OCI-LY3 (cell line): ENCODE results near the gene CARTPT.

Source experiments
- H2AFZ ChIP-seq: fragments of 200-600, 300-600 bp; shearing (Covaris generic); 2 replicates; pipeline ENCODE4 v1.6.0; 2014; ENCODE audit warnings: antibody characterized with exemption, low read depth, low read length
- H3K27ac ChIP-seq: fragments of 200-600, 300-600 bp; sonication (generic); 2 replicates; pipeline ENCODE4 v1.5.1; 2014; ENCODE audit warnings: mild to moderate bottlenecking, low read length, moderate library complexity, mixed read lengths
- H3K27me3 ChIP-seq: fragments of 200-600, 300-600 bp; sonication (generic); 2 replicates; pipeline ENCODE4 v1.6.1; 2014; ENCODE audit warnings: low read depth, low read length, mixed read lengths
- H3K36me3 ChIP-seq: fragments of 200-600, 300-600 bp; sonication (generic); replicated peaks from 2 replicates; pipeline ENCODE3; 2014; ENCODE audit warnings: low read depth, low read length, mixed read lengths
- H3K4me1 ChIP-seq: fragments of 300-600, 200-600 bp; sonication (generic); 2 replicates; pipeline ENCODE4 v1.6.1; 2014; ENCODE audit warnings: low read length, mixed read lengths
- H3K4me2 ChIP-seq: fragments of 200-600, 300-600 bp; sonication (generic); 2 replicates; pipeline ENCODE4 v1.6.1; 2014; ENCODE audit warnings: low read length, mixed read lengths
- H3K4me3 ChIP-seq: fragments of 300-600, 200-600 bp; sonication (generic); 2 replicates; pipeline ENCODE4 v1.5.1; 2014; ENCODE audit warnings: antibody characterized with exemption, mild to moderate bottlenecking, low read length, moderate library complexity
- H3K79me2 ChIP-seq: fragments of 300-600, 200-600 bp; shearing (Covaris generic); 2 replicates; pipeline ENCODE4 v1.6.1; 2014; ENCODE audit warnings: mild to moderate bottlenecking, low read length, mixed read lengths
- H3K9ac ChIP-seq: fragments of 300-600, 200-600 bp; shearing (Covaris generic); 2 replicates; pipeline ENCODE4 v1.6.0; 2014; ENCODE audit warnings: mild to moderate bottlenecking, low read length, moderate library complexity
- H3K9me3 ChIP-seq: fragments of 200-600, 300-600 bp; shearing (Covaris generic); 2 replicates; pipeline ENCODE4 v1.6.1; 2014; ENCODE audit warnings: low read length, mixed read lengths; ENCODE audit not compliant: insufficient read depth
- H4K20me1 ChIP-seq: fragments of 200-600, 300-600 bp; sonication (generic); 2 replicates; pipeline ENCODE4 v1.6.1; 2016; ENCODE audit warnings: low read length, mixed read lengths; ENCODE audit not compliant: insufficient read depth
- EZH2phosphoT487 ChIP-seq: fragments of 200-600 bp; shearing (Covaris generic); IDR thresholded peaks from 2 replicates; pipeline ENCODE4 v1.6.1; 2018; ENCODE audit warnings: antibody characterized with exemption, mixed run types, low read depth
- TF ChIP-seq, protein P1 (sequence below): fragments of 200-600, 300-600 bp; sonication (generic); IDR thresholded peaks from 2 replicates; pipeline ENCODE4 v1.5.1; 2014; ENCODE audit warnings: antibody characterized with exemption, low read length, low read depth

CARTPT gene

DNA sequence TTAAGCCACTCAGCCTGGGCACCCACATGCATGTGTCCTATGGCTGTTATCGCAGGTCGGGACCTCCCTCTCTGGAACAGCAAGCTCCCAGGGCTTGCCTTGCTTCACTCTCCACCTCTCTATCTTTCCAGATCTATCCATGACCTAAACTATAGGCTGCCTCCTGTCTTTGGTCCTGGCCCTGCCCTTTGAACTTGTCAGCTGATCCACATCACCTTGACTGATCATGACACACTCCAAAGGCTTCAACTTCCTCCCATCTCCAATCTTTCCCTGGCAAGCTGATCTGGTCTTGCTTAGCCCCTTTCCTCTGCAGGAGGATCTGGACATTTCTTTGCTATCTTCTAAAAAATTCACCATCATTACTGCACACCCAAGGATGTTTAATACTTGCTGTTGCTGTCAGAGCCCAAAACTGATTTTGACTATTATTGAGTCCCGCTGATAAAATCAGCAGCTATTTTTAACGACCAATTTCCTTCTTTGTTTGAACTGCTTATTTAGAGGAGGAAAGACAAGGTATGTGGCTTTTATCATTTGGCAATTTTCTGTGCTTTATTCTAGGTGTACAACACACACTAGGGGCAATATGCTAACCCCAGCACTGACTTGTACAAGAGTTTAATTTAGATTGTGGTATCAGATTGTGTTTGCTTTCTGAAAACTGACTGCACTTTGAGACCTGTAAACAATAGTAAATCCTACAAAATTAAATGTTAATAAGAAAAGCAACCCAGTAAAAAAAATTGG lies 33.5 kb downstream of the CARTPT start:
- H3K27me3 ChIP-seq: no peaks in the 10 kb centered on the region
- no peaks in the 10 kb centered on the region for H3K4me1 ChIP-seq
- H4K20me1 ChIP-seq: no peaks in the 10 kb centered on the region
- H3K9me3 ChIP-seq: no peaks in the 10 kb centered on the region
- H2AFZ ChIP-seq: no peak overlapping the region
- no peaks in the 10 kb centered on the region for H3K79me2 ChIP-seq
- no peak overlapping the region for H3K4me2 ChIP-seq
- H3K27ac ChIP-seq: no peak overlapping the region
- H3K9ac ChIP-seq: no peak overlapping the region
- no peaks in the 10 kb centered on the region for H3K36me3 ChIP-seq
- TF ChIP-seq, protein P1, sequence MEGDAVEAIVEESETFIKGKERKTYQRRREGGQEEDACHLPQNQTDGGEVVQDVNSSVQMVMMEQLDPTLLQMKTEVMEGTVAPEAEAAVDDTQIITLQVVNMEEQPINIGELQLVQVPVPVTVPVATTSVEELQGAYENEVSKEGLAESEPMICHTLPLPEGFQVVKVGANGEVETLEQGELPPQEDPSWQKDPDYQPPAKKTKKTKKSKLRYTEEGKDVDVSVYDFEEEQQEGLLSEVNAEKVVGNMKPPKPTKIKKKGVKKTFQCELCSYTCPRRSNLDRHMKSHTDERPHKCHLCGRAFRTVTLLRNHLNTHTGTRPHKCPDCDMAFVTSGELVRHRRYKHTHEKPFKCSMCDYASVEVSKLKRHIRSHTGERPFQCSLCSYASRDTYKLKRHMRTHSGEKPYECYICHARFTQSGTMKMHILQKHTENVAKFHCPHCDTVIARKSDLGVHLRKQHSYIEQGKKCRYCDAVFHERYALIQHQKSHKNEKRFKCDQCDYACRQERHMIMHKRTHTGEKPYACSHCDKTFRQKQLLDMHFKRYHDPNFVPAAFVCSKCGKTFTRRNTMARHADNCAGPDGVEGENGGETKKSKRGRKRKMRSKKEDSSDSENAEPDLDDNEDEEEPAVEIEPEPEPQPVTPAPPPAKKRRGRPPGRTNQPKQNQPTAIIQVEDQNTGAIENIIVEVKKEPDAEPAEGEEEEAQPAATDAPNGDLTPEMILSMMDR: no peak
- no peak for TF ChIP-seq EZH2phosphoT487
- H3K4me3 ChIP-seq: no peak overlapping the region

DNA sequence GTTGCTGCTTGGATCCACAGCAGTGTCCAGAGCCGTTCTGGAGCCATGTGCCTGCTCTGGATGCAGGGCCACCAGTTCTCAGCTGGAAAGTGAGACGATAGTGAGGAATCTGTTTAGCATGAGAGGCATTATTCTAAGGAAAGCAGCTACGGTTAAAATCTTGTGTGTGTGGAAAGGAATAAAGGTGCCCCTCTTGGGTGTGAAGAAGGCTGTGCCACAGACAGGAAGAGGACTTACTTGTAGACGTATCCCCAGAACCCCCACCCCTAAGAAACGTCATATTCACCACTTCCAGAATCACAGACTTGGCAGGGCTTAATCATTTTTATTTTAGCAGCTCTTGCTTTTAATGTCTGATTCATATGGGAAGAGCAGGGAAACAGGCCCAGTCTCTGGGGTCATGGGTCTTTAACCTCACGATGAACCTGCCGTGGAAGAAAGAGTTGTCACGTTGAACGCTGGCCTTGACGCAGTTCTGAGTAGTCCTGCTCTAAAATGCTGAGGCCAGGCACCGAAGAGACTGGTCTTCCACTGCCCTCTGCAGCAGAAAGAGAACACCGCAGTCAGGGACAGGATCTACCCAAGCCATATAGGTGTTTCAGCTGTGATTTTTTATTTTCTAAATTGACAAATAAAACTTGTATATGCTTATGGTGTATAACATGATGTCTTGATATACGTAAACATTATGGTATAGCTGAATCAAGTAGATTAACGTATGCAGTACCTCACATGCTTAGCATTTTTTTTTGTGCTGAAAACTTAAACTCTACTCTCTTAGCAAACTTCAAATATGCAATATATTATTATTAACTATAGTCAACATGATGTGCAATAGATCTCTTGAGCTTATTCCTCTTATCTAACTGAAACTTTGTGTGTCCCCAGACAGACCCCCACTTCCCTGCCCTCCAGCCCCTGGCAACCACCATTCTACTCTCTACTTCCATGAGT lies 38.8 kb downstream of the CARTPT start:
- no peaks in the 10 kb centered on the region for H3K36me3 ChIP-seq
- peak overlapping the region; percentile 72 for H3K4me2 ChIP-seq
- no peak for TF ChIP-seq EZH2phosphoT487
- TF ChIP-seq, protein P1: peak; percentile 77
- H2AFZ ChIP-seq: peak overlapping the region; percentile 61
- peak overlapping the region; percentile 66 for H3K4me3 ChIP-seq
- no peaks in the 10 kb centered on the region for H3K79me2 ChIP-seq
- H3K27ac ChIP-seq: no peak overlapping the region
- no peaks in the 10 kb centered on the region for H3K9me3 ChIP-seq
- H3K9ac ChIP-seq: peak overlapping the region; percentile 16
- H3K4me1 ChIP-seq: no peaks in the 10 kb centered on the region
- H3K27me3 ChIP-seq: no peaks in the 10 kb centered on the region
- no peaks in the 10 kb centered on the region for H4K20me1 ChIP-seq

DNA sequence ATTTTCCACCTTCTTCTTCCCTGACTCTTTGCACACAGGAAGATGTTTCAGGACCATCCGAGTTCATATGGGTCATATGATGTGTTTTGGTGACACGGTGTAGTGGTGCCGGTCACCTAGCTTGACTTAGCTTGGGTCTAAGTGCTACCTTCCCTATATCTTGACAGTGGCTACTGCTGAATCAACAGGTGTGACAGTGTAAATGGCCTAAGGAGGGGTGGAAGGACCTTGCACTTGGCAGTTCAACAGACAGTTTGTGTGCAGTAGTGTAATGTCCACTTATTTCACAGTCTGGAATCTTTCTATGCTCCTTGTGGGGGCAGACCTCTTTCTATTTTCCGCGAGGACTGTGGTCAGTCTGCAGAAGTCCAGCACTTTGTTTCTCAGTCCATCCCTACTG lies 43.8 kb downstream of the CARTPT start:
- Histone ChIP-seq H3K27ac (no peak overlapping the region), H2AFZ (no peak overlapping the region), H3K4me3 (no peak overlapping the region), H3K79me2 (no peaks in the 10 kb centered on the region), H3K4me2 (no peak overlapping the region), H3K9me3 (no peaks in the 10 kb centered on the region), H4K20me1 (no peaks in the 10 kb centered on the region), H3K4me1 (no peaks in the 10 kb centered on the region), H3K27me3 (no peaks in the 10 kb centered on the region), H3K36me3 (no peaks in the 10 kb centered on the region), H3K9ac (no peak overlapping the region)
- no peak for TF ChIP-seq EZH2phosphoT487
- TF ChIP-seq, protein P1: no peak

DNA sequence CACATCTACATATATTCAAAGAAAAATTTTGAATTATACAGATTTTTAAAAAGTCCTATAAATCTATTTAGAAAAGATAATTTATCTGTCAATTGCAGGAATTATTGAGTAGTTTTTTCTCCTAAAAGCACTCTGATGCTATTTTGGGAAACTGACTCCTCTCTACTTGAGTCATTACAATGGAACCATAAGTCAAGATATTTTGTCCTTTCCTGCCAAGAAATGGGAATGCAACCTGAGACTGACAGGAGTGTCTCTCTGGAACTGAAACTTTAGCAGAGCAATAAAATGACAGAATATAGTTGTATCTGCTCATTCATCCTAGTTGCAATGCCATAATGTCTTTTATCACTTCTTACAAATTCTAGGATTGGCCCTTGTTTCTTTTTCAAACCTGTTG lies 48.6 kb downstream of the CARTPT start:
- H3K4me2 ChIP-seq: no peak overlapping the region
- no peaks in the 10 kb centered on the region for H3K9me3 ChIP-seq
- H3K27ac ChIP-seq: no peak overlapping the region
- no peaks in the 10 kb centered on the region for H3K79me2 ChIP-seq
- H3K27me3 ChIP-seq: no peaks in the 10 kb centered on the region
- TF ChIP-seq, protein P1: no peak
- no peak for TF ChIP-seq EZH2phosphoT487
- H4K20me1 ChIP-seq: no peaks in the 10 kb centered on the region
- H3K9ac ChIP-seq: no peak overlapping the region
- no peak overlapping the region for H3K4me3 ChIP-seq
- H3K36me3 ChIP-seq: no peaks in the 10 kb centered on the region
- H3K4me1 ChIP-seq: no peaks in the 10 kb centered on the region
- no peak overlapping the region for H2AFZ ChIP-seq
